Skeletal muscle satellite cell (primary cell): ENCODE results near the gene TAP1.
A peak's percentile ranks its signal among the peaks of the same experiment; 100 is the strongest.

Source experiments
- H3K27me3 ChIP-seq: 2 replicates; pipeline ENCODE4 v1.7.0; 2013; ENCODE audit warnings: low read length; ENCODE audit not compliant: control insufficient read depth, insufficient read depth
- H3K36me3 ChIP-seq: 2 replicates; pipeline ENCODE4 v1.7.0; 2013; ENCODE audit warnings: mild to moderate bottlenecking, control low read depth, low read length; ENCODE audit not compliant: insufficient read depth
- H3K4me1 ChIP-seq: 2 replicates; pipeline ENCODE4 v1.7.0; 2013; ENCODE audit warnings: low read length; ENCODE audit not compliant: control insufficient read depth, insufficient read depth
- H3K4me2 ChIP-seq: 2 replicates; pipeline ENCODE4 v1.7.0; 2013; ENCODE audit warnings: mild to moderate bottlenecking, low read length
- H3K4me3 ChIP-seq: 2 replicates; pipeline ENCODE4 v1.7.0; 2013; ENCODE audit warnings: low read length
- H3K9ac ChIP-seq: 2 replicates; pipeline ENCODE4 v1.7.0; 2013; ENCODE audit warnings: mild to moderate bottlenecking, low read depth, low read length, moderate library complexity
- H3K9me3 ChIP-seq: replicated peaks from 2 replicates; pipeline ENCODE4 v1.7.0; 2013; ENCODE audit warnings: mild to moderate bottlenecking, control low read depth, low read length

The TAP1 gene

GRCh38 chr6:32835167-32835893 lies 18.2 kb downstream of the TAP1 start:
- Histone ChIP-seq H3K36me3 (peaks cover 2% of the 10 kb centered on the region), H3K9me3 (no peaks in the 10 kb centered on the region), H3K27me3 (no peaks in the 10 kb centered on the region), H3K4me1 (peaks cover 7% of the 10 kb centered on the region), H3K9ac (no peak overlapping the region), H3K4me2 (no peak overlapping the region), H3K4me3 (no peak overlapping the region)

- Histone ChIP-seq H3K36me3 (peaks cover 3% of the 10 kb centered on the region), H3K9ac (no peak overlapping the region), H3K4me1 (peaks cover 7% of the 10 kb centered on the region), H3K27me3 (no peaks in the 10 kb centered on the region), H3K4me2 (no peak overlapping the region), H3K9me3 (no peaks in the 10 kb centered on the region), H3K4me3 (no peak overlapping the region)
These were observed 19.8 kb downstream of the TAP1 start for GRCh38 chr6:32833664-32834063.

GRCh38 chr6:32832535-32832934 lies 21.0 kb downstream of the TAP1 start:
- H3K36me3 ChIP-seq, result peaks cover 3% of the 10 kb centered on the region
- peaks cover 2% of the 10 kb centered on the region for H3K4me1 ChIP-seq
- no peaks in the 10 kb centered on the region for H3K27me3 ChIP-seq
- no peaks in the 10 kb centered on the region for H3K9me3 ChIP-seq
- no peak overlapping the region for H3K4me3 ChIP-seq
- H3K9ac ChIP-seq, result no peak overlapping the region
- no peak overlapping the region for H3K4me2 ChIP-seq

GRCh38 chr6:32830936-32831335 lies 22.6 kb downstream of the TAP1 start:
- no peaks in the 10 kb centered on the region for H3K9me3 ChIP-seq
- no peaks in the 10 kb centered on the region for H3K4me1 ChIP-seq
- no peak overlapping the region for H3K4me2 ChIP-seq
- H3K4me3 ChIP-seq, result no peak overlapping the region
- no peaks in the 10 kb centered on the region for H3K27me3 ChIP-seq
- H3K36me3 ChIP-seq, result peaks cover 3% of the 10 kb centered on the region
- H3K9ac ChIP-seq, result no peak overlapping the region

GRCh38 chr6:32830017-32830416 lies 23.5 kb downstream of the TAP1 start:
- H3K9me3 ChIP-seq, result no peaks in the 10 kb centered on the region
- no peaks in the 10 kb centered on the region for H3K27me3 ChIP-seq
- H3K36me3 ChIP-seq, result peaks cover 3% of the 10 kb centered on the region
- H3K4me3 ChIP-seq, result no peak overlapping the region
- H3K9ac ChIP-seq, result no peak overlapping the region
- no peaks in the 10 kb centered on the region for H3K4me1 ChIP-seq
- no peak overlapping the region for H3K4me2 ChIP-seq

- H3K27me3 ChIP-seq, result no peaks in the 10 kb centered on the region
- no peaks in the 10 kb centered on the region for H3K9me3 ChIP-seq
- no peak overlapping the region for H3K4me3 ChIP-seq
- peaks cover 3% of the 10 kb centered on the region for H3K36me3 ChIP-seq
- H3K4me2 ChIP-seq, result no peak overlapping the region
- no peaks in the 10 kb centered on the region for H3K4me1 ChIP-seq
- no peak overlapping the region for H3K9ac ChIP-seq
These were observed 24.0 kb downstream of the TAP1 start for GRCh38 chr6:32829495-32829894.

GRCh38 chr6:32827025-32827424 lies 26.5 kb downstream of the TAP1 start:
- H3K9ac ChIP-seq, result no peak overlapping the region
- no peaks in the 10 kb centered on the region for H3K27me3 ChIP-seq
- H3K36me3 ChIP-seq, result peaks cover 3% of the 10 kb centered on the region
- H3K4me1 ChIP-seq, result no peaks in the 10 kb centered on the region
- no peak overlapping the region for H3K4me2 ChIP-seq
- no peak overlapping the region for H3K4me3 ChIP-seq
- H3K9me3 ChIP-seq, result no peaks in the 10 kb centered on the region

- peaks cover 3% of the 10 kb centered on the region for H3K36me3 ChIP-seq
- no peak overlapping the region for H3K4me3 ChIP-seq
- H3K27me3 ChIP-seq, result no peaks in the 10 kb centered on the region
- no peaks in the 10 kb centered on the region for H3K9me3 ChIP-seq
- H3K4me2 ChIP-seq, result no peak overlapping the region
- no peaks in the 10 kb centered on the region for H3K4me1 ChIP-seq
- H3K9ac ChIP-seq, result no peak overlapping the region
These were observed 27.5 kb downstream of the TAP1 start for GRCh38 chr6:32825966-32826365.

GRCh38 chr6:32819729-32820128 lies 33.8 kb downstream of the TAP1 start:
- Histone ChIP-seq H3K4me1 (peaks cover 8% of the 10 kb centered on the region), H3K9ac (no peak overlapping the region), H3K4me2 (peak overlapping the region; percentile 8), H3K9me3 (no peaks in the 10 kb centered on the region), H3K36me3 (no peaks in the 10 kb centered on the region), H3K27me3 (peaks cover 7% of the 10 kb centered on the region), H3K4me3 (no peak overlapping the region)

GRCh38 chr6:32818867-32819266 lies 34.6 kb downstream of the TAP1 start:
- H3K36me3 ChIP-seq, result no peaks in the 10 kb centered on the region
- H3K9me3 ChIP-seq, result no peaks in the 10 kb centered on the region
- H3K27me3 ChIP-seq, result peaks cover 11% of the 10 kb centered on the region
- no peak overlapping the region for H3K9ac ChIP-seq
- no peak overlapping the region for H3K4me2 ChIP-seq
- H3K4me3 ChIP-seq, result no peak overlapping the region
- peaks cover 8% of the 10 kb centered on the region for H3K4me1 ChIP-seq

GRCh38 chr6:32816746-32817204 lies 36.7 kb downstream of the TAP1 start, which contains the start of gene HLA-DOB:
HLA-DOB (minus strand) TSS chr6:32817002; CDS start chr6:32816951, 51 bp downstream.
- Histone ChIP-seq H3K4me3 (no peak within 1 kb of the TSS), H3K9me3 (no peaks in the 10 kb centered on the region), H3K4me2 (no peak within 1 kb of the TSS), H3K9ac (no peak within 1 kb of the TSS), H3K27me3 (peaks cover 25% of the 10 kb centered on the region), H3K36me3 (no peaks in the 10 kb centered on the region), H3K4me1 (peaks cover 8% of the 10 kb centered on the region)

GRCh38 chr6:32815996-32816395 lies 37.5 kb downstream of the TAP1 start:
- Histone ChIP-seq H3K9ac (no peak overlapping the region), H3K9me3 (no peaks in the 10 kb centered on the region), H3K4me3 (no peak overlapping the region)

More at GRCh38 chr6:32815996-32816395, 37.5 kb downstream of the TAP1 start:
- no peaks in the 10 kb centered on the region for H3K36me3 ChIP-seq
- H3K4me2 ChIP-seq, result no peak overlapping the region
- peaks cover 8% of the 10 kb centered on the region for H3K4me1 ChIP-seq
- peaks cover 25% of the 10 kb centered on the region for H3K27me3 ChIP-seq
